ENCODE measurements around the gene SPIRE1. TPM values are rescaled to one million over a fixed set of nuclear protein-coding genes. Genes with fewer than 3 reads are reported as not detected.
"Not testable (repeated sequence)": the region's sequence is repeated elsewhere in the genome, so short reads cannot be mapped to it uniquely, and the experiment has no call there.

SPIRE1 gene
- total RNA-seq, 1 experiment from 2014 or later, result 16.6 TPM

GRCh38 chr18:12628706-12629702, 28.9 kb downstream of the SPIRE1 start:
- no peak overlapping the region for H2BK120ac ChIP-seq (ENCODE audit: low read depth, low read length, poor library complexity, severe bottlenecking)
- H3K27ac Mint-ChIP-seq, result no peak overlapping the region
- no peaks in the 10 kb centered on the region for H3K4me1 ChIP-seq (ENCODE audit: insufficient read depth, low read length)
- peaks cover 0 to 6% of the 10 kb centered on the region in 2 experiments; a peak in 2 of 4 replicates for H3K4me1 Mint-ChIP-seq
- no peak overlapping the region for H3K27ac ChIP-seq (ENCODE audit: insufficient read length, low read depth, low read length)
- H3K27me3 Mint-ChIP-seq (ENCODE audit: low read depth), result no peaks in the 10 kb centered on the region
- H2BK20ac ChIP-seq (ENCODE audit: low read depth, low read length, poor library complexity, severe bottlenecking), result no peak overlapping the region
- H4K5ac ChIP-seq (ENCODE audit: insufficient read length, low read depth, low read length), result no peak overlapping the region
- no peak for TF ChIP-seq CTCF (conservative IDR thresholded peaks at IDR 0.05)
- no peak overlapping the region for H3K14ac ChIP-seq (ENCODE audit: insufficient read depth, low read length)
- H3K23me2 ChIP-seq (ENCODE audit: insufficient read length, low read depth, low read length, poor library complexity, severe bottlenecking), result no peaks in the 10 kb centered on the region
- no peak overlapping the region for H3K4me3 Mint-ChIP-seq
- no peak overlapping the region for H3T11ph ChIP-seq (ENCODE audit: low read length)
- H4K20me1 ChIP-seq (ENCODE audit: control insufficient read depth, insufficient read depth, insufficient read length), result no peaks in the 10 kb centered on the region
- H3K18ac ChIP-seq (ENCODE audit: insufficient read length, low read depth, low read length), result no peak overlapping the region
- H2BK15ac ChIP-seq (ENCODE audit: low read depth, low read length), result no peak overlapping the region
- H3K36me3 Mint-ChIP-seq (ENCODE audit: insufficient read depth in 1 of 3, low read depth in 3 of 3), result peaks cover 0 to 8% (median 5%) of the 10 kb centered on the region in 3 experiments; a peak in 4 of 7 replicates
- H2AFZ ChIP-seq (ENCODE audit: low read length), result no peak overlapping the region
- no peaks in the 10 kb centered on the region for H3K79me2 ChIP-seq (ENCODE audit: insufficient read depth, low read length)
- H3K9ac ChIP-seq (ENCODE audit: extremely low read depth, insufficient read length, low read length), result no peak overlapping the region
- no peak overlapping the region for H3K56ac ChIP-seq (ENCODE audit: insufficient read length, low read depth, low read length)
- no peak overlapping the region for H4K8ac ChIP-seq (replicated peaks; ENCODE audit: insufficient read length, low read depth, low read length)
- no peak overlapping the region for H3K4ac ChIP-seq (ENCODE audit: low read depth, low read length)
- DNase-seq, result no peak
- H2BK12ac ChIP-seq (ENCODE audit: insufficient read length, low read depth, low read length), result no peak overlapping the region
- H2AK5ac ChIP-seq (ENCODE audit: insufficient read length, low read length), result no peak overlapping the region
- no peak overlapping the region for H3K4me2 ChIP-seq (ENCODE audit: insufficient read depth, insufficient read length, low read length)
- no peak overlapping the region for H3K23ac ChIP-seq (ENCODE audit: insufficient read length, low read depth, low read length)
- H4K91ac ChIP-seq (ENCODE audit: insufficient read length, low read depth, low read length), result no peak overlapping the region
- peaks cover 0 to 3% of the 10 kb centered on the region in 2 experiments; a peak in 3 of 5 replicates for H3K9me3 Mint-ChIP-seq
- no peaks in the 10 kb centered on the region for H3K79me1 ChIP-seq (ENCODE audit: insufficient read depth, low read depth, low read length, poor library complexity, severe bottlenecking)
- WGBS (ENCODE audit: extremely low coverage, insufficient read length, low lambda C conversion rate), result no CpG with 5 or more reads among the region's 4 CpGs
- no peaks in the 10 kb centered on the region for H3K9me3 ChIP-seq (ENCODE audit: control insufficient read depth, low read depth, low read length)
- H3K27me3 ChIP-seq (ENCODE audit: insufficient read depth, low read length), result no peaks in the 10 kb centered on the region
- no peak overlapping the region for H2BK5ac ChIP-seq (ENCODE audit: insufficient read length, low read length)

- not testable (repeated sequence) for H4K91ac ChIP-seq (ENCODE audit: insufficient read length, low read depth, low read length); H3K18ac ChIP-seq (ENCODE audit: insufficient read length, low read depth, low read length); H3K9me3 Mint-ChIP-seq; H2AK5ac ChIP-seq (ENCODE audit: insufficient read length, low read length); H4K8ac ChIP-seq (replicated peaks; ENCODE audit: insufficient read length, low read depth, low read length); H3K4me3 Mint-ChIP-seq; H3K4me1 ChIP-seq (ENCODE audit: insufficient read depth, low read length); H3K79me1 ChIP-seq (ENCODE audit: insufficient read depth, low read depth, low read length, poor library complexity, severe bottlenecking); H3K56ac ChIP-seq (ENCODE audit: insufficient read length, low read depth, low read length); H2BK15ac ChIP-seq (ENCODE audit: low read depth, low read length); H4K5ac ChIP-seq (ENCODE audit: insufficient read length, low read depth, low read length); H2BK20ac ChIP-seq (ENCODE audit: low read depth, low read length, poor library complexity, severe bottlenecking); H3K4me1 Mint-ChIP-seq; H4K20me1 ChIP-seq (ENCODE audit: control insufficient read depth, insufficient read depth, insufficient read length); H3K4me2 ChIP-seq (ENCODE audit: insufficient read depth, insufficient read length, low read length); H3K27ac Mint-ChIP-seq; H3K79me2 ChIP-seq (ENCODE audit: insufficient read depth, low read length); H3K27ac ChIP-seq (ENCODE audit: insufficient read length, low read depth, low read length); H2BK5ac ChIP-seq (ENCODE audit: insufficient read length, low read length); H3K14ac ChIP-seq (ENCODE audit: insufficient read depth, low read length); H3K23me2 ChIP-seq (ENCODE audit: insufficient read length, low read depth, low read length, poor library complexity, severe bottlenecking); H3K9ac ChIP-seq (ENCODE audit: extremely low read depth, insufficient read length, low read length); H2BK120ac ChIP-seq (ENCODE audit: low read depth, low read length, poor library complexity, severe bottlenecking); H2AFZ ChIP-seq (ENCODE audit: low read length); H3K27me3 ChIP-seq (ENCODE audit: insufficient read depth, low read length); H3T11ph ChIP-seq (ENCODE audit: low read length); DNase-seq; H3K36me3 Mint-ChIP-seq (ENCODE audit: insufficient read depth in 1 of 3, low read depth in 3 of 3); H3K27me3 Mint-ChIP-seq (ENCODE audit: low read depth); H2BK12ac ChIP-seq (ENCODE audit: insufficient read length, low read depth, low read length); H3K9me3 ChIP-seq (ENCODE audit: control insufficient read depth, low read depth, low read length); H3K4ac ChIP-seq (ENCODE audit: low read depth, low read length); H3K23ac ChIP-seq (ENCODE audit: insufficient read length, low read depth, low read length)
- no CpG with 5 or more reads among the region's 3 CpGs for WGBS (ENCODE audit: extremely low coverage, insufficient read length, low lambda C conversion rate)
These were observed 30.7 kb downstream of the SPIRE1 start for GRCh38 chr18:12627199-12627598.

Measured in H9 (cell line).